ENCODE results near the gene LRRC4C. TPM values are rescaled to one million over a fixed set of nuclear protein-coding genes. Genes with fewer than 3 reads are reported as not detected.

Gene LRRC4C
- total RNA-seq, 2 donors from 2014 or later: 0.84 to 0.95 TPM

- Histone ChIP-seq H3K36me3 (ENCODE audit: control insufficient read depth, insufficient read depth, low read length) (no peaks in the 10 kb centered on the region), H3K9me3 (ENCODE audit: control insufficient read depth, low read length) (no peaks in the 10 kb centered on the region), H3K4me1 (ENCODE audit: control insufficient read depth, insufficient read depth, low read length) (no peaks in the 10 kb centered on the region), H3K4me3 (ENCODE audit: low read length) (no peak overlapping the region), H3K27me3 (ENCODE audit: control insufficient read depth, insufficient read depth, low read length, poor library complexity, severe bottlenecking) (no peaks in the 10 kb centered on the region), H3K27ac (ENCODE audit: low read depth, low read length) (no peak overlapping the region), H3K9ac (ENCODE audit: extremely low read depth, low read length, poor library complexity, severe bottlenecking) (no peak overlapping the region)
- no peak for TF ChIP-seq CTCF (conservative IDR thresholded peaks at IDR 0.05)
- Mint-ChIP-seq H3K9me3 (no peaks in the 10 kb centered on the region), H3K27ac (no peak overlapping the region), H3K36me3 (ENCODE audit: low read depth) (no peaks in the 10 kb centered on the region), H3K4me3 (no peak overlapping the region), H3K27me3 (ENCODE audit: insufficient read depth) (no peaks in the 10 kb centered on the region), H3K4me1 (no peaks in the 10 kb centered on the region)
- no peak for DNase-seq
Measured at GRCh38 chr11:40763046-40763445, 696.4 kb downstream of the LRRC4C start.

GRCh38 chr11:40759341-40759740 is 700.1 kb downstream of the LRRC4C start:
- Histone ChIP-seq H3K4me1 (ENCODE audit: control insufficient read depth, insufficient read depth, low read length) (no peaks in the 10 kb centered on the region), H3K4me3 (ENCODE audit: low read length) (no peak overlapping the region), H3K27me3 (ENCODE audit: control insufficient read depth, insufficient read depth, low read length, poor library complexity, severe bottlenecking) (no peaks in the 10 kb centered on the region), H3K9ac (ENCODE audit: extremely low read depth, low read length, poor library complexity, severe bottlenecking) (no peak overlapping the region), H3K36me3 (ENCODE audit: control insufficient read depth, insufficient read depth, low read length) (no peaks in the 10 kb centered on the region), H3K27ac (ENCODE audit: low read depth, low read length) (no peak overlapping the region), H3K9me3 (ENCODE audit: control insufficient read depth, low read length) (no peaks in the 10 kb centered on the region)
- no peaks in the 10 kb centered on the region for H3K4me1 Mint-ChIP-seq
- no peaks in the 10 kb centered on the region for H3K27me3 Mint-ChIP-seq (ENCODE audit: insufficient read depth)
- no peak for DNase-seq
- no peak for TF ChIP-seq CTCF (conservative IDR thresholded peaks at IDR 0.05)
- no peak overlapping the region for H3K4me3 Mint-ChIP-seq
- H3K27ac Mint-ChIP-seq: no peak overlapping the region
- no peaks in the 10 kb centered on the region for H3K9me3 Mint-ChIP-seq
- WGBS, 2 experiments (ENCODE audit: insufficient coverage in 1 of 2, insufficient read length in 1 of 2): 95% methylated on average over 2 of the region's 3 CpGs; no CpG with 5 or more reads in 1 of the 2 experiments
- H3K36me3 Mint-ChIP-seq (ENCODE audit: low read depth): no peaks in the 10 kb centered on the region

- peaks cover 2% of the 10 kb centered on the region for H3K9me3 Mint-ChIP-seq
- no peaks in the 10 kb centered on the region for H3K36me3 ChIP-seq (ENCODE audit: control insufficient read depth, insufficient read depth, low read length)
- no peak overlapping the region for H3K27ac ChIP-seq (ENCODE audit: low read depth, low read length)
- no peak overlapping the region for H3K27ac Mint-ChIP-seq
- H3K4me1 Mint-ChIP-seq: no peaks in the 10 kb centered on the region
- 90 to 97% methylated on average over 2 of the region's 2 CpGs for WGBS, 2 experiments (ENCODE audit: insufficient coverage in 1 of 2, insufficient read length in 1 of 2)
- no peak overlapping the region for H3K9ac ChIP-seq (ENCODE audit: extremely low read depth, low read length, poor library complexity, severe bottlenecking)
- H3K4me1 ChIP-seq (ENCODE audit: control insufficient read depth, insufficient read depth, low read length): no peaks in the 10 kb centered on the region
- H3K4me3 Mint-ChIP-seq: no peak overlapping the region
- no peak overlapping the region for H3K4me3 ChIP-seq (ENCODE audit: low read length)
- no peaks in the 10 kb centered on the region for H3K27me3 ChIP-seq (ENCODE audit: control insufficient read depth, insufficient read depth, low read length, poor library complexity, severe bottlenecking)
- DNase-seq: no peak
- no peaks in the 10 kb centered on the region for H3K36me3 Mint-ChIP-seq (ENCODE audit: low read depth)
- no peaks in the 10 kb centered on the region for H3K27me3 Mint-ChIP-seq (ENCODE audit: insufficient read depth)
- TF ChIP-seq CTCF (conservative IDR thresholded peaks at IDR 0.05): no peak
- H3K9me3 ChIP-seq (ENCODE audit: control insufficient read depth, low read length): no peaks in the 10 kb centered on the region
Measured at GRCh38 chr11:40754297-40754696, 705.2 kb downstream of the LRRC4C start.

Measured in endodermal cell (in vitro differentiated cells).